ENCODE measurements around the gene PCDHB13.
"Not testable (repeated sequence)": the region's sequence is repeated elsewhere in the genome, so short reads cannot be mapped to it uniquely, and the experiment has no call there.

PCDHB13 gene

DNA sequence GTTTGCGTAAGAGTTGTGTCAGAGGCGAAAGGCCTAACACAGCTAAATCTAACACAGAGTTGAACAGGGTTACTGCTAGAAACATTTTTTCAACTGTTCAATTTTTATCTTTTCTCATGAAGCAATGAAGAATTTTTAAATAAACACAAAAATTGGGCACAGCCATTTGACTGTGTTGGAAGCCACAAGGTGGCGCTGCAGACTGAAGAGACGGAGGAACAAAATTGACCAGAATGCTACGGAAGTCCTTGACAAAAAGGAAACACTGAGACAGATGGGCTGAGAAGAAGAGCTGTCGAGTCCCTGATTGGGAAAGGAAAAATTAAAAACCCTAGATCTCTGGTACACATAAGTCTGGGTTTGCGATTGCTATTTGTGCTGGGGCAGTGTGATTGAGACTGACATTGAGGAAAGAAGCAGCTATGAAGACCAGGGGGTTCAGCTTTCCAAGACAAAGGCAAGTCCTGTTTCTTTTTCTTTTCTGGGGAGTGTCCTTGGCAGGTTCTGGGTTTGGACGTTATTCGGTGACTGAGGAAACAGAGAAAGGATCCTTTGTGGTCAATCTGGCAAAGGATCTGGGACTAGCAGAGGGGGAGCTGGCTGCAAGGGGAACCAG is 26.7 kb upstream of the PCDHB13 start, which contains the start of gene PCDHB9:
TSS of gene PCDHB9 (plus strand) at position 265 of the 616 bp plus-strand sequence. CDS start at position 423, 158 bp downstream.
- TF ChIP-seq RBAK (tag by site-specific recombination; IDR thresholded peaks at IDR 0.05) (no peak), YY1 (tag by site-specific recombination; IDR thresholded peaks at IDR 0.05) (no peak), ZNF302 (tag by site-specific recombination; IDR thresholded peaks at IDR 0.05; ENCODE audit: low read depth) (no peak), ZNF654 (tag by site-specific recombination; IDR thresholded peaks at IDR 0.05; ENCODE audit: low read depth) (peak; percentile 34; the same call in 1 of the 2 replicates), ZNF600 (tag by site-specific recombination; IDR thresholded peaks at IDR 0.05) (no peak), ZNF391 (tag by site-specific recombination; IDR thresholded peaks at IDR 0.05; ENCODE audit: borderline replicate concordance, low read depth) (no peak), ZNF776 (tag by site-specific recombination; IDR thresholded peaks at IDR 0.05; ENCODE audit: borderline replicate concordance) (no peak)
- Histone ChIP-seq H3K36me3 (ENCODE audit: control insufficient read depth in 2 of 2, insufficient read depth in 1 of 2, low read length in 2 of 2) (no peaks in the 10 kb centered on the region), H3K27ac (ENCODE audit: extremely low read depth, low read depth, low read length) (no peak within 1 kb of the TSS), H3K4me1 (ENCODE audit: control insufficient read depth, insufficient read depth, low read length) (no peaks in the 10 kb centered on the region), H3K9me3 (ENCODE audit: control insufficient read depth, insufficient read depth, low read depth, low read length) (no peaks in the 10 kb centered on the region), H3K4me3 (ENCODE audit: low read depth, low read length) (no peak within 1 kb of the TSS)
- CTCF ChIA-PET, result interaction anchor here (0.5 to 2.4 kb wide), 21 partner anchors 9 to 377 kb away, joined by 3 to 12 read pairs (median 4); partner anchors contain the start of genes PCDHB11, PCDHB15, PCDHB2 and PCDHB8
- POLR2A ChIA-PET, result no interaction called here

DNA sequence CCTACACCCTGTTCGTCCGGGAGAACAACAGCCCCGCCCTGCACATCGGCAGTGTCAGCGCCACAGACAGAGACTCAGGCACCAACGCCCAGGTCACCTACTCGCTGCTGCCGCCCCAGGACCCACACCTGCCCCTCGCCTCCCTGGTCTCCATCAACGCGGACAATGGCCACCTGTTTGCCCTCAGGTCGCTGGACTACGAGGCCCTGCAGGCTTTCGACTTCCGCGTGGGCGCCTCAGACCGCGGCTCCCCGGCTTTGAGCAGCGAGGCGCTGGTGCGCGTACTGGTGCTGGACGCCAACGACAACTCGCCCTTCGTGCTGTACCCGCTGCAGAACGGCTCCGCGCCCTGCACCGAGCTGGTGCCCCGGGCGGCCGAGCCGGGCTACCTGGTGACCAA is 25.0 kb upstream of the PCDHB13 start:
- H3K4me1 ChIP-seq (ENCODE audit: control insufficient read depth, insufficient read depth, low read length); POLR2A ChIA-PET; H3K9me3 ChIP-seq (ENCODE audit: control insufficient read depth, insufficient read depth, low read depth, low read length); H3K36me3 ChIP-seq (ENCODE audit: control insufficient read depth in 2 of 2, insufficient read depth in 1 of 2, low read length in 2 of 2); H3K27ac ChIP-seq (ENCODE audit: extremely low read depth, low read depth, low read length); CTCF ChIA-PET; H3K4me3 ChIP-seq (ENCODE audit: low read depth, low read length): not testable (repeated sequence)

DNA sequence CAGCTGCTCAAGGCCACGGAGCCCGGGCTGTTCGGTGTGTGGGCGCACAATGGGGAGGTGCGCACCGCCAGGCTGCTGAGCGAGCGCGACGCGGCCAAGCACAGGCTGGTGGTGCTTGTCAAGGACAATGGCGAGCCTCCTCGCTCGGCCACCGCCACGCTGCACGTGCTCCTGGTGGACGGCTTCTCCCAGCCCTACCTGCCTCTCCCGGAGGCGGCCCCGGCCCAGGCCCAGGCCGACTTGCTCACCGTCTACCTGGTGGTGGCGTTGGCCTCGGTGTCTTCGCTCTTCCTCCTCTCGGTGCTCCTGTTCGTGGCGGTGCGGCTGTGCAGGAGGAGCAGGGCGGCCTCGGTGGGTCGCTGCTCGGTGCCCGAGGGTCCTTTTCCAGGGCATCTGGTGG is 24.6 kb upstream of the PCDHB13 start:
- not testable (repeated sequence) for H3K36me3 ChIP-seq (ENCODE audit: control insufficient read depth in 2 of 2, insufficient read depth in 1 of 2, low read length in 2 of 2)

DNA sequence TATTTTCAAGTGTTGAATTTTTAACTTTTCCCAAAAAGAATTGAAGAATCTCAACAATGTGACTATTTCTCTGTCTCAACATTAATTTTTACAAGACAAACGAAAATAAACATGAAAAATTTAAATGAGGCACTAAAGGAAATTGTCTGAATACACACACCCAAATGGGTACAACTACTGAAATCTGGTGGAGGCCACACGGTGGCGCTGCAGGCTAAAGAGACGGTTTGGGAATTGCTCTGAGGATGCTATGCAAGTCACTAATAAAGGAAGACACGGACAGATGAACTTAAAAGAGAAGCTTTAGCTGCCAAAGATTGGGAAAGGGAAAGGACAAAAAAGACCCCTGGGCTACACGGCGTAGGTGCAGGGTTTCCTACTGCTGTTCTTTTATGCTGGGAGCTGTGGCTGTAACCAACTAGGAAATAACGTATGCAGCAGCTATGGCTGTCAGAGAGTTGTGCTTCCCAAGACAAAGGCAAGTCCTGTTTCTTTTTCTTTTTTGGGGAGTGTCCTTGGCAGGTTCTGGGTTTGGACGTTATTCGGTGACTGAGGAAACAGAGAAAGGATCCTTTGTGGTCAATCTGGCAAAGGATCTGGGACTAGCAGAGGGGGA is 21.5 kb upstream of the PCDHB13 start, which contains the start of gene PCDHB10:
TSS of gene PCDHB10 (plus strand) at position 244 of the 616 bp plus-strand sequence. CDS start at position 444, 200 bp downstream.
- Histone ChIP-seq H3K27ac (ENCODE audit: extremely low read depth, low read depth, low read length) (no peak within 1 kb of the TSS), H3K4me3 (ENCODE audit: low read depth, low read length) (no peak within 1 kb of the TSS), H3K36me3 (ENCODE audit: control insufficient read depth in 2 of 2, insufficient read depth in 1 of 2, low read length in 2 of 2) (no peaks in the 10 kb centered on the region), H3K9me3 (ENCODE audit: control insufficient read depth, insufficient read depth, low read depth, low read length) (no peaks in the 10 kb centered on the region), H3K4me1 (ENCODE audit: control insufficient read depth, insufficient read depth, low read length) (no peaks in the 10 kb centered on the region)
- CTCF ChIA-PET, result interaction anchor here (0.6 to 2.2 kb wide), 18 partner anchors 11 to 1652 kb away, joined by 3 to 12 read pairs (median 3); partner anchors contain the start of genes PCDHB14, PCDHB16, PCDHB2 and PCDHGA2
- POLR2A ChIA-PET, result no interaction called here
- TF ChIP-seq ZNF654 (tag by site-specific recombination; IDR thresholded peaks at IDR 0.05; ENCODE audit: low read depth) (peak; percentile 62), ZFP37 (tag by site-specific recombination; IDR thresholded peaks at IDR 0.05) (no peak), ZNF830 (tag by site-specific recombination; IDR thresholded peaks at IDR 0.05; ENCODE audit: low read depth) (no peak), ZNF202 (tag by site-specific recombination; IDR thresholded peaks at IDR 0.05; ENCODE audit: borderline replicate concordance) (no peak), ZNF76 (tag by site-specific recombination; IDR thresholded peaks at IDR 0.05; ENCODE audit: borderline replicate concordance, low read depth) (no peak), KLF1 (tag by site-specific recombination; IDR thresholded peaks at IDR 0.05) (no peak)

More for the DNA sequence above, 24.6 kb upstream of the PCDHB13 start:
- POLR2A ChIA-PET; H3K4me3 ChIP-seq (ENCODE audit: low read depth, low read length); H3K27ac ChIP-seq (ENCODE audit: extremely low read depth, low read depth, low read length); H3K9me3 ChIP-seq (ENCODE audit: control insufficient read depth, insufficient read depth, low read depth, low read length); CTCF ChIA-PET; H3K4me1 ChIP-seq (ENCODE audit: control insufficient read depth, insufficient read depth, low read length): not testable (repeated sequence)

DNA sequence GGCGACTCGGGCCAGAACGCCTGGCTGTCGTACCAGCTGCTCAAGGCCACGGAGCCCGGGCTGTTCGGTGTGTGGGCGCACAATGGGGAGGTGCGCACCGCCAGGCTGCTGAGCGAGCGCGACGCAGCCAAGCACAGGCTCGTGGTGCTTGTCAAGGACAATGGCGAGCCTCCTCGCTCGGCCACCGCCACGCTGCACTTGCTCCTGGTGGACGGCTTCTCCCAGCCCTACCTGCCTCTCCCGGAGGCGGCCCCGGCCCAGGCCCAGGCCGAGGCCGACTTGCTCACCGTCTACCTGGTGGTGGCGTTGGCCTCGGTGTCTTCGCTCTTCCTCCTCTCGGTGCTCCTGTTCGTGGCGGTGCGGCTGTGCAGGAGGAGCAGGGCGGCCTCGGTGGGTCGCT is 19.4 kb upstream of the PCDHB13 start:
- H3K36me3 ChIP-seq (ENCODE audit: control insufficient read depth in 2 of 2, insufficient read depth in 1 of 2, low read length in 2 of 2); CTCF ChIA-PET; H3K9me3 ChIP-seq (ENCODE audit: control insufficient read depth, insufficient read depth, low read depth, low read length); H3K4me3 ChIP-seq (ENCODE audit: low read depth, low read length); POLR2A ChIA-PET; H3K4me1 ChIP-seq (ENCODE audit: control insufficient read depth, insufficient read depth, low read length); H3K27ac ChIP-seq (ENCODE audit: extremely low read depth, low read depth, low read length): not testable (repeated sequence)
